B cell (primary cell): ENCODE results near the gene PRDM15. TPM values are rescaled to one million over a fixed set of nuclear protein-coding genes. Genes with fewer than 3 reads are reported as not detected.

ENCODE experiments used
- ATAC-seq: fragments of 200-7000 bp; cut with Tn5 transposase; one replicate; pipeline ENCODE4 v1.10.0; 2021; ENCODE audit warnings: low read depth, mild to moderate bottlenecking, moderate number of reproducible peaks, moderate library complexity
- CTCF ChIA-PET: fragments of 350-600 bp; sonication (Branson Sonifier 250); formaldehyde crosslinking; loops from one replicate; lab custom pipeline; 2021; ENCODE audit warnings: antibody characterized with exemption, inconsistent platforms; lab: Charles Lee
- POLR2A ChIA-PET: fragments of 350-600 bp; sonication (Branson Sonifier 250); formaldehyde crosslinking; loops from one replicate; lab custom pipeline; 2021; ENCODE audit warnings: antibody characterized with exemption; lab: Charles Lee
- DNase-seq: peaks from one replicate; pipeline ENCODE4 v3.0.0; 2013
- H2AFZ ChIP-seq: 2 replicates; pipeline ENCODE4 v1.6.1; 2012; ENCODE audit warnings: mild to moderate bottlenecking, low read depth, low read length; ENCODE audit not compliant: insufficient read depth, poor library complexity, severe bottlenecking
- H3K27ac ChIP-seq, 2 donors: 1 replicate in 1 of 2; 2 replicates in 1 of 2; pipeline ENCODE4 v1.5.1; 2012 to 2013; ENCODE audit warnings: low read length in 2 of 2, mild to moderate bottlenecking in 2 of 2, moderate library complexity in 1 of 2
- H3K27me3 ChIP-seq, 4 experiments: fragments of 200-600 bp in 1 of 4; sonication (generic) in 1 of 4; replicated peaks in 1 of 4; 1 replicate in 2 of 4; 2 replicates in 2 of 4; pipeline versions ENCODE4 v1.6.1 to v1.7.0; 2013 to 2016; ENCODE audit warnings: low read length in 3 of 4, mild to moderate bottlenecking in 2 of 4, mixed read lengths in 1 of 4, moderate library complexity in 1 of 4; ENCODE audit not compliant: insufficient read depth in 4 of 4, control insufficient read depth in 3 of 4; ENCODE audit errors: control extremely low read depth in 1 of 4
- H3K36me3 ChIP-seq, 2 experiments: replicated peaks in 1 of 2; 1 replicate in 1 of 2; 2 replicates in 1 of 2; pipeline versions ENCODE4 v1.6.1 to v1.7.1; 2013; ENCODE audit warnings: low read length in 1 of 2; ENCODE audit not compliant: insufficient read depth in 2 of 2, control insufficient read depth in 1 of 2; ENCODE audit errors: control extremely low read depth in 1 of 2, extremely low read depth in 1 of 2
- H3K4me1 ChIP-seq, 2 donors: fragments of 200-600 bp in 1 of 2; sonication (generic) in 1 of 2; 1 replicate in 1 of 2; 2 replicates in 1 of 2; pipeline versions ENCODE4 v1.5.1 to v1.6.1; 2013 to 2017; ENCODE audit warnings: low read length in 2 of 2; ENCODE audit not compliant: control insufficient read depth in 2 of 2, insufficient read depth in 2 of 2
- H3K4me2 ChIP-seq: replicated peaks from 2 replicates; pipeline ENCODE3; 2012; ENCODE audit warnings: mild to moderate bottlenecking, low read depth, low read length; ENCODE audit not compliant: poor library complexity, severe bottlenecking
- H3K4me3 ChIP-seq, 5 experiments: fragments of 200-600 bp in 1 of 5; sonication (generic) in 1 of 5; 1 replicate in 3 of 5; 2 replicates in 2 of 5; pipeline versions ENCODE4 v1.5.1 to v1.7.0; 2011 to 2016; ENCODE audit warnings: low read length in 4 of 5, mild to moderate bottlenecking in 4 of 5, low read depth in 2 of 5, control low read depth in 1 of 5, moderate library complexity in 1 of 5; ENCODE audit not compliant: insufficient read depth in 1 of 5; ENCODE audit errors: control extremely low read depth in 1 of 5, extremely low read depth in 1 of 5
- H3K79me2 ChIP-seq: fragments of 200-600 bp; sonication (generic); one replicate; pipeline ENCODE4 v1.6.0; 2016; ENCODE audit warnings: low read length; ENCODE audit not compliant: control insufficient read depth, insufficient read depth
- H3K9ac ChIP-seq: fragments of 200-600 bp; sonication (generic); 2 replicates; pipeline ENCODE4 v1.6.1; 2017; ENCODE audit warnings: mild to moderate bottlenecking, low read length, moderate library complexity
- H3K9me3 ChIP-seq, 3 donors: one replicate each; pipeline versions ENCODE4 v1.6.1 to v1.7.1; 2013; ENCODE audit warnings: low read length in 2 of 3; ENCODE audit not compliant: control insufficient read depth in 2 of 3, insufficient read depth in 1 of 3; ENCODE audit errors: control extremely low read depth in 1 of 3
- H4K20me1 ChIP-seq: 2 replicates; pipeline ENCODE4 v1.6.0; 2012; ENCODE audit warnings: mild to moderate bottlenecking, low read length; ENCODE audit not compliant: insufficient read depth, control insufficient read depth, poor library complexity, severe bottlenecking
- H3K27ac Mint-ChIP-seq: one replicate; pipeline ENCODE4 v1.8.0; 2021; ENCODE audit warnings: mixed read lengths
- H3K27me3 Mint-ChIP-seq: one replicate; pipeline ENCODE4 v1.8.0; 2021; ENCODE audit warnings: mixed read lengths
- H3K4me1 Mint-ChIP-seq: one replicate; pipeline ENCODE4 v1.8.0; 2021; ENCODE audit warnings: mixed read lengths
- H3K4me3 Mint-ChIP-seq: one replicate; pipeline ENCODE4 v1.8.0; 2021; ENCODE audit warnings: mixed read lengths
- H3K9me3 Mint-ChIP-seq: one replicate; pipeline ENCODE4 v1.8.0; 2022; ENCODE audit warnings: mixed read lengths; ENCODE audit not compliant: insufficient read depth
- CTCF ChIP-seq: fragments of 200-600 bp; IDR thresholded peaks from one replicate; pipeline ENCODE4 v1.8.0; 2022; ENCODE audit warnings: antibody characterized with exemption, mild to moderate bottlenecking
- EZH2 ChIP-seq: IDR thresholded peaks from 2 replicates; pipeline ENCODE4 v1.6.1; 2012; ENCODE audit warnings: borderline replicate concordance, low read depth, mild to moderate bottlenecking, moderate library complexity, low read length; ENCODE audit not compliant: insufficient read depth, poor library complexity, severe bottlenecking
- WGBS: methylation state at CpG from one replicate; pipeline ENCODE4 v1.1.5; 2013; ENCODE audit warnings: missing lambda C conversion rate; ENCODE audit not compliant: insufficient coverage; 5-methylcytosine and 5-hydroxymethylcytosine counted together
- intact Hi-C: fragments of 100-400 bp; cut with micrococcal nuclease; formaldehyde crosslinking; loops from one replicate; pipeline ENCODE4 v1.10.0; 2022
- polyA plus RNA-seq: library from polyadenylated mRNA; depleted of rRNA; stranded (reverse); fragments of >200 nt; gene quantifications from 2 replicates; pipeline ENCODE4 v1.2.3, GENCODE V29; 2012
- total RNA-seq, 2 donors: library from RNA; stranded (reverse); fragments of 120-200 nt in 1 of 2; gene quantifications; 1 replicate in 1 of 2; 2 replicates in 1 of 2; pipeline versions ENCODE4 v1.2.3 to v1.2.4, GENCODE V29; 2013 to 2022

The PRDM15 gene
- total and polyA plus RNA-seq, 2 donors (not counting 1 experiment from before 2014, with no cell fraction given): 21.3 to 29.2 TPM

GRCh38 chr21:41760411-41760810 lies 118.7 kb downstream of the PRDM15 start:
- DNase-seq: no peak
- peaks cover 0 to 59% (median 32%) of the 10 kb centered on the region in 4 experiments for H3K27me3 ChIP-seq
- peaks cover 58% of the 10 kb centered on the region for H3K27me3 Mint-ChIP-seq
- H3K36me3 ChIP-seq: no peaks in the 10 kb centered on the region
- intact Hi-C loops: no loop called here
- ATAC-seq: no peak
- no peak overlapping the region for H2AFZ ChIP-seq
- WGBS: 71% methylated on average over 9 of the region's 9 CpGs
- TF ChIP-seq EZH2: no peak
- TF ChIP-seq CTCF: no peak
- H3K9me3 ChIP-seq: peaks cover 0 to 4% (median 0%) of the 10 kb centered on the region in 3 donors
- peaks cover 14% of the 10 kb centered on the region for H3K4me1 Mint-ChIP-seq
- H3K27ac Mint-ChIP-seq: no peak overlapping the region
- no peak overlapping the region for H3K4me2 ChIP-seq
- ChIA-PET POLR2A (no interaction called here), CTCF (no interaction called here)
- H3K27ac ChIP-seq: no peak overlapping the region
- no peak overlapping the region for H3K4me3 ChIP-seq
- H3K9me3 Mint-ChIP-seq: no peaks in the 10 kb centered on the region
- H4K20me1 ChIP-seq: no peaks in the 10 kb centered on the region
- no peaks in the 10 kb centered on the region for H3K79me2 ChIP-seq
- H3K4me3 Mint-ChIP-seq: no peak overlapping the region
- peaks cover 14 to 17% of the 10 kb centered on the region in 2 donors for H3K4me1 ChIP-seq
- no peak overlapping the region for H3K9ac ChIP-seq

- 94% methylated on average over 3 of the region's 5 CpGs for WGBS
- Histone ChIP-seq H3K79me2 (no peaks in the 10 kb centered on the region), H4K20me1 (no peaks in the 10 kb centered on the region)
Observed at GRCh38 chr21:41759926-41760325, 119.2 kb downstream of the PRDM15 start.

More at GRCh38 chr21:41759926-41760325, 119.2 kb downstream of the PRDM15 start:
- Histone ChIP-seq H3K9ac (no peak overlapping the region), H2AFZ (no peak overlapping the region), H3K27ac (no peak overlapping the region), H3K4me1 (peaks cover 14 to 17% of the 10 kb centered on the region in 2 donors), H3K4me3 (no peak overlapping the region), H3K27me3 (peaks cover 0 to 54% (median 30%) of the 10 kb centered on the region in 4 experiments), H3K4me2 (no peak overlapping the region), H3K9me3 (peaks cover 0 to 4% (median 0%) of the 10 kb centered on the region in 3 donors), H3K36me3 (no peaks in the 10 kb centered on the region)
- H3K4me3 Mint-ChIP-seq: no peak overlapping the region
- ATAC-seq (no peak), DNase-seq (no peak)
- intact Hi-C loops: no loop called here
- ChIA-PET CTCF (no interaction called here), POLR2A (no interaction called here)
- H3K27ac Mint-ChIP-seq: no peak overlapping the region
- TF ChIP-seq EZH2 (no peak), CTCF (no peak)
- H3K27me3 Mint-ChIP-seq: peaks cover 53% of the 10 kb centered on the region
- H3K9me3 Mint-ChIP-seq: no peaks in the 10 kb centered on the region
- peaks cover 14% of the 10 kb centered on the region for H3K4me1 Mint-ChIP-seq
